HEK293 (cell line): Measurements from ENCODE around the gene CHRM3.
A peak's percentile ranks its signal among the peaks of the same experiment; 100 is the strongest.

Experiments
- CTCF ChIA-PET: fragments of 350-600 bp; formaldehyde crosslinking; extraction: SDS; loops from one replicate; lab custom pipeline; 2021; ENCODE audit warnings: antibody characterized with exemption; lab: Yijun Ruan, JAX
- POLR2A ChIA-PET: fragments of 300-600 bp; formaldehyde crosslinking; extraction: SDS; loops from one replicate; lab custom pipeline; 2020; ENCODE audit warnings: antibody characterized with exemption, inconsistent platforms; lab: Yijun Ruan, JAX
- H3K27ac ChIP-seq: fragments of 200-500 bp; sonication (Bioruptor generic); 2 replicates; pipeline ENCODE4 v1.5.1; 2014; ENCODE audit warnings: low read depth, low read length, control low read depth, inconsistent platforms; ENCODE audit errors: extremely low read depth
- H3K36me3 ChIP-seq, 2 experiments: fragments of 200-500 bp in 1 of 2; sonication (Bioruptor generic) in 1 of 2; 1 replicate in 1 of 2; 2 replicates in 1 of 2; pipeline ENCODE4 v1.5.1; 2014 to 2017; ENCODE audit warnings: inconsistent platforms in 2 of 2, low read length in 2 of 2; ENCODE audit not compliant: control insufficient read depth in 2 of 2, insufficient read depth in 1 of 2
- H3K4me1 ChIP-seq: fragments of 200-500 bp; sonication (Bioruptor generic); 2 replicates; pipeline ENCODE4 v1.5.1; 2014; ENCODE audit warnings: mild to moderate bottlenecking, low read length, inconsistent platforms; ENCODE audit not compliant: control insufficient read depth, insufficient read depth
- H3K4me3 ChIP-seq: 2 replicates; pipeline ENCODE4 v1.5.1; 2011; ENCODE audit warnings: low read depth, mild to moderate bottlenecking, control low read depth, low read length, moderate library complexity
- H3K9me3 ChIP-seq: fragments of 200-500 bp; sonication (Bioruptor generic); 2 replicates; pipeline ENCODE4 v1.5.1; 2014; ENCODE audit warnings: low read depth, low read length, inconsistent platforms; ENCODE audit not compliant: control insufficient read depth, insufficient read depth
- HOXD13 ChIP-seq: sonication (generic); formaldehyde crosslinking; IDR thresholded peaks from 2 replicates; pipeline ENCODE4 v1.8.0; 2022; ENCODE audit warnings: missing genetic modification reagents, borderline replicate concordance
- INSM2 ChIP-seq: fragments of 450-650 bp; formaldehyde crosslinking; IDR thresholded peaks from 2 replicates; pipeline ENCODE4 v1.5.1; 2016; ENCODE audit warnings: missing biosample characterization, missing genetic modification characterization
- MZF1 ChIP-seq: fragments of 450-650 bp; formaldehyde crosslinking; IDR thresholded peaks from 2 replicates; pipeline ENCODE4 v1.5.1; 2017; ENCODE audit warnings: missing biosample characterization, missing genetic modification characterization, borderline replicate concordance
- PRDM1 ChIP-seq: fragments of 450-650 bp; formaldehyde crosslinking; IDR thresholded peaks from 2 replicates; pipeline ENCODE4; 2016; ENCODE audit warnings: missing biosample characterization, missing genetic modification characterization
- TRIM28 ChIP-seq: IDR thresholded peaks from 2 replicates; pipeline ENCODE4 v1.6.1; 2011; ENCODE audit warnings: low read length, control low read depth, borderline replicate concordance
- ZBTB10 ChIP-seq: fragments of 450-650 bp; formaldehyde crosslinking; IDR thresholded peaks from 2 replicates; pipeline ENCODE4 v1.5.1; 2016; ENCODE audit warnings: missing biosample characterization, missing genetic modification characterization
- ZFP41 ChIP-seq: fragments of 450-650 bp; formaldehyde crosslinking; IDR thresholded peaks from 2 replicates; pipeline ENCODE4 v1.5.1; 2016; ENCODE audit warnings: missing biosample characterization, missing genetic modification characterization, borderline replicate concordance
- ZFP69B ChIP-seq: fragments of 450-650 bp; formaldehyde crosslinking; IDR thresholded peaks from 2 replicates; pipeline ENCODE4 v1.5.1; 2016; ENCODE audit warnings: missing biosample characterization, missing genetic modification characterization
- ZNF132 ChIP-seq: fragments of 450-650 bp; formaldehyde crosslinking; IDR thresholded peaks from 2 replicates; pipeline ENCODE4 v1.5.1; 2017; ENCODE audit warnings: missing biosample characterization, missing genetic modification characterization, borderline replicate concordance
- ZNF202 ChIP-seq: fragments of 450-650 bp; formaldehyde crosslinking; IDR thresholded peaks from 2 replicates; pipeline ENCODE4 v1.5.1; 2016; ENCODE audit warnings: missing biosample characterization, missing genetic modification characterization, borderline replicate concordance
- ZNF335 ChIP-seq: fragments of 450-650 bp; formaldehyde crosslinking; conservative IDR thresholded peaks from 2 replicates; pipeline ENCODE4 v1.5.1; 2016; ENCODE audit warnings: missing biosample characterization, missing genetic modification characterization
- ZNF555 ChIP-seq: fragments of 450-650 bp; formaldehyde crosslinking; conservative IDR thresholded peaks from 2 replicates; pipeline ENCODE4 v1.5.1; 2017; ENCODE audit warnings: missing biosample characterization, mild to moderate bottlenecking, missing genetic modification characterization, inconsistent platforms
- ZNF585B ChIP-seq: fragments of 450-650 bp; formaldehyde crosslinking; IDR thresholded peaks from 2 replicates; pipeline ENCODE4 v1.5.1; 2016; ENCODE audit warnings: missing biosample characterization, missing genetic modification characterization
- ZNF596 ChIP-seq: fragments of 450-650 bp; IDR thresholded peaks from 2 replicates; pipeline ENCODE4 v1.5.0; 2018; ENCODE audit warnings: missing biosample characterization, mild to moderate bottlenecking, missing genetic modification characterization, moderate library complexity
- ZNF623 ChIP-seq: fragments of 450-650 bp; formaldehyde crosslinking; IDR thresholded peaks from 2 replicates; pipeline ENCODE4 v1.5.1; 2016; ENCODE audit warnings: missing biosample characterization, missing genetic modification characterization
- ZSCAN4 ChIP-seq: fragments of 450-650 bp; formaldehyde crosslinking; IDR thresholded peaks from 2 replicates; pipeline ENCODE4 v1.5.1; 2017; ENCODE audit warnings: missing biosample characterization, missing genetic modification characterization
- ZXDB ChIP-seq: fragments of 450-650 bp; formaldehyde crosslinking; IDR thresholded peaks from 2 replicates; pipeline ENCODE4 v1.5.1; 2016; ENCODE audit warnings: missing biosample characterization, missing genetic modification characterization

CHRM3 gene

GRCh38 chr1:239370869-239371268 lies 15.5 kb upstream of the CHRM3 start (continued):
- TF ChIP-seq ZNF202 (tag by site-specific recombination) (0 out of 2 replicates have a peak, but pooled peaks have one; percentile 73), ZXDB (tag by site-specific recombination) (0 out of 2 replicates have a peak, but pooled peaks have one; percentile 23), ZNF555 (tag by site-specific recombination) (peak; percentile 58), ZNF623 (tag by site-specific recombination) (peak; percentile 30; the same call in 1 of the 2 replicates)

GRCh38 chr1:239382666-239383065 lies 3.7 kb upstream of the CHRM3 start:
- CTCF ChIA-PET, result no interaction called here
- POLR2A ChIA-PET, result no interaction called here
- TF ChIP-seq MZF1 (tag by site-specific recombination), result no peak
- no peak for TF ChIP-seq ZFP41 (tag by site-specific recombination)
- peak; percentile 85; the same call in 1 of the 2 replicates for TF ChIP-seq ZNF596 (tag by site-specific recombination)
- no peak overlapping the region for H3K27ac ChIP-seq
- no peak overlapping the region for H3K4me3 ChIP-seq
- H3K4me1 ChIP-seq, result no peaks in the 10 kb centered on the region
- no peaks in the 10 kb centered on the region for H3K9me3 ChIP-seq
- H3K36me3 ChIP-seq, result no peaks in the 10 kb centered on the region

GRCh38 chr1:239383714-239384113 lies 2.7 kb upstream of the CHRM3 start:
- H3K4me3 ChIP-seq, result no peak overlapping the region
- no peak overlapping the region for H3K27ac ChIP-seq
- peak; percentile 59; the same call in 1 of the 2 replicates for TF ChIP-seq TRIM28
- no peak for TF ChIP-seq INSM2 (tag by site-specific recombination)
- POLR2A ChIA-PET, result interaction anchor here (0.7 kb wide), 1 partner anchor 1279 kb away, joined by 3 read pairs; no protein-coding TSS in a partner anchor
- no peaks in the 10 kb centered on the region for H3K9me3 ChIP-seq
- CTCF ChIA-PET, result interaction anchor here (0.6 to 0.7 kb wide), 2 partner anchors 30 to 1457 kb away, joined by 3 to 5 read pairs; no protein-coding TSS in a partner anchor
- no peaks in the 10 kb centered on the region for H3K4me1 ChIP-seq
- H3K36me3 ChIP-seq, result no peaks in the 10 kb centered on the region

- TF ChIP-seq ZFP69B (tag by site-specific recombination), result no peak
- no peak for TF ChIP-seq ZNF132 (tag by site-specific recombination)
- peak; percentile 81 for TF ChIP-seq ZNF335 (tag by site-specific recombination)
- no peak for TF ChIP-seq ZNF585B (tag by site-specific recombination)
- 0 out of 2 replicates have a peak, but pooled peaks have one; percentile 45 for TF ChIP-seq ZBTB10 (tag by site-specific recombination)
- 0 out of 2 replicates have a peak, but pooled peaks have one; percentile 25 for TF ChIP-seq PRDM1
- TF ChIP-seq HOXD13 (CRISPR knock-in tag), result 0 out of 2 replicates have a peak, but pooled peaks have one; percentile 40
- TF ChIP-seq ZSCAN4 (tag by site-specific recombination), result 0 out of 2 replicates have a peak, but pooled peaks have one; percentile 4
- no peaks in the 10 kb centered on the region for H3K9me3 ChIP-seq
- H3K4me1 ChIP-seq, result 0 out of 2 replicates have a peak, but pooled peaks cover 3% of the 10 kb centered on the region
- H3K27ac ChIP-seq, result peak overlapping the region; percentile 60; the same call in 1 of the 2 replicates
- H3K4me3 ChIP-seq, result peak overlapping the region; percentile 74
- ChIA-PET CTCF (interaction anchor here (0.5 to 0.7 kb wide), 2 partner anchors 105 to 113 kb away, joined by 3 to 4 read pairs; no protein-coding TSS in a partner anchor), POLR2A (no interaction called here)
- no peaks in the 10 kb centered on the region for H3K36me3 ChIP-seq
These were observed 1.2 kb downstream of the CHRM3 start for GRCh38 chr1:239387304-239388158.
